ENCODE measurements around the gene DCUN1D4. TPM values are rescaled to one million over a fixed set of nuclear protein-coding genes. Genes with fewer than 3 reads are reported as not detected.

Gene DCUN1D4
- total and polyA plus RNA-seq, 2 donors from 2014 or later = 17.0 to 50.7 TPM

DNA sequence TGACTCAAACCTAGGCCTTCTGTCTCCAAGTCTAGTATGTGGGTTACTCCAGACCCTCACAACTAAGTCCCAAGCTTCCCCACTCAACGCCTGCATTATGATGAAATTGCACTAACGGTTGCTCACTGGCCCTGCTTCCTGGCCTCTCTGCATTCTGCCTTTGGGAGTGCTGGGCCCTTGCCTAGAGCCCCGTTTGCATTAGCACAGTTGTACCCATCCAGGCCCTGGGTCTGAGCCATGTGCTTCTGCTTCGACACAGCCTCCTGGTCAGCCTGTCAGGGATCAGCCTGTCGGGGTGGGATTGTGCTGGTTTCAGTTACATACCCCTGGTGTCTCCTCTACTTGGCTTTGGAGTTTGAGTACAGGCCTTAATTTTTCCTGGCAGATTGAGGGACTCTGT is 58.4 kb downstream of the DCUN1D4 start:
- TF ChIP-seq, protein P1, sequence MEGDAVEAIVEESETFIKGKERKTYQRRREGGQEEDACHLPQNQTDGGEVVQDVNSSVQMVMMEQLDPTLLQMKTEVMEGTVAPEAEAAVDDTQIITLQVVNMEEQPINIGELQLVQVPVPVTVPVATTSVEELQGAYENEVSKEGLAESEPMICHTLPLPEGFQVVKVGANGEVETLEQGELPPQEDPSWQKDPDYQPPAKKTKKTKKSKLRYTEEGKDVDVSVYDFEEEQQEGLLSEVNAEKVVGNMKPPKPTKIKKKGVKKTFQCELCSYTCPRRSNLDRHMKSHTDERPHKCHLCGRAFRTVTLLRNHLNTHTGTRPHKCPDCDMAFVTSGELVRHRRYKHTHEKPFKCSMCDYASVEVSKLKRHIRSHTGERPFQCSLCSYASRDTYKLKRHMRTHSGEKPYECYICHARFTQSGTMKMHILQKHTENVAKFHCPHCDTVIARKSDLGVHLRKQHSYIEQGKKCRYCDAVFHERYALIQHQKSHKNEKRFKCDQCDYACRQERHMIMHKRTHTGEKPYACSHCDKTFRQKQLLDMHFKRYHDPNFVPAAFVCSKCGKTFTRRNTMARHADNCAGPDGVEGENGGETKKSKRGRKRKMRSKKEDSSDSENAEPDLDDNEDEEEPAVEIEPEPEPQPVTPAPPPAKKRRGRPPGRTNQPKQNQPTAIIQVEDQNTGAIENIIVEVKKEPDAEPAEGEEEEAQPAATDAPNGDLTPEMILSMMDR (IDR thresholded peaks at IDR 0.05; ENCODE audit: borderline replicate concordance, extremely low read depth, insufficient read depth) = no peak
- Histone ChIP-seq H3K9me3 (ENCODE audit: control insufficient read depth in 2 of 3, insufficient read depth in 1 of 3, low read length in 3 of 3) (no peaks in the 10 kb centered on the region), H3K4me1 (ENCODE audit: control insufficient read depth in 2 of 3, insufficient read depth in 2 of 3, low read depth in 1 of 3, low read length in 3 of 3) (peaks cover 0 to 6% (median 0%) of the 10 kb centered on the region in 3 donors), H3K27me3 (ENCODE audit: control insufficient read depth, insufficient read depth, low read length) (no peaks in the 10 kb centered on the region), H3K4me3 (ENCODE audit: low read length in 3 of 3) (no peak overlapping the region), H3K36me3 (ENCODE audit: control insufficient read depth in 2 of 3, insufficient read depth in 3 of 3, low read length in 3 of 3) (peaks cover 0 to 13% (median 4%) of the 10 kb centered on the region in 3 donors), H3K9ac (ENCODE audit: low read length in 3 of 3) (no peak overlapping the region), H3K27ac (ENCODE audit: low read depth in 2 of 2, low read length in 2 of 2) (no peak overlapping the region)
- DNase-seq = no peak
- no peak for FAIRE-seq
- intact Hi-C loops (cut with DNase I) = no loop called here

DNA sequence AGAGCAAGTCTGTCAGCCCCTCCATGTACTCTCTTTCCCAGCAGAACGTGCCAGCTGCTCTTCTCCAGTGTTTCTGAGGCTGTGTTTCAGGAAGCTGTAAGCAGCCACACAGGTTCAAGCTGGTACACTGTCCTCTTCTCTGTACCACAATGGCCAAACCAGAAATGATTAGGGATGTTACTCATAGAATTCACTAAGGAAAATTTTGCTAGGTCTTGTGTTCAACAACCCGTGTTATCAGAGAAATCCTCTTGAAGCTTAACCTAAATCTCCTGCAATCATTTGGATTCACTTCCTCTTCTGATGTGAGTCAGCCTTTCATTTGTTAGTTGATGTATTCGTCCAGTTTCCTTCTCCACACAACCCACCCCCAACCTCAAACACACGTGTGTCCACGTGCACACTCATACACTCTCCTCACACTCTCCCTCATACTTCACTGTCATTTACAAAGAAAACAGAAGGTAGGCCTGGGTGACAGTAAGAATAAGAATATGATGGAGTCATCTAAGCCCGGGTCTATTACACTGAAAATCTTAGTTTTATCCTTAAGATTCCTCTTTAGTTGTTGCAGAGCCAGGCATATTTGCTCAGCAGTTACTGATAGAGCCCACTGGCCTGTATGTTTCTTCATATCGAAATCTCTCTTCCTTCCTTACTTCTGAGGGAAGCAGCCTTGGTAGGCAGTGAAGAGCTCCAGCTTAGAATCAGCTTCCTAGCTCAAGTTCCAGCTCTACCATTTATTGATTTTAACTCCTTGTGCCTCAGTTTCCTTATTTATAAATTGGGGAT is 63.4 kb downstream of the DCUN1D4 start:
- FAIRE-seq (no peak), DNase-seq (no peak)
- Histone ChIP-seq H3K27ac (ENCODE audit: low read depth in 2 of 2, low read length in 2 of 2) (no peak overlapping the region), H3K4me3 (ENCODE audit: low read length in 3 of 3) (no peak overlapping the region), H3K4me1 (ENCODE audit: control insufficient read depth in 2 of 3, insufficient read depth in 2 of 3, low read depth in 1 of 3, low read length in 3 of 3) (peaks cover 0 to 14% (median 5%) of the 10 kb centered on the region in 3 donors), H3K9ac (ENCODE audit: low read length in 3 of 3) (no peak overlapping the region), H3K36me3 (ENCODE audit: control insufficient read depth in 2 of 3, insufficient read depth in 3 of 3, low read length in 3 of 3) (peaks cover 5 to 17% (median 14%) of the 10 kb centered on the region in 3 donors), H3K27me3 (ENCODE audit: control insufficient read depth, insufficient read depth, low read length) (no peaks in the 10 kb centered on the region), H3K9me3 (ENCODE audit: control insufficient read depth in 2 of 3, insufficient read depth in 1 of 3, low read length in 3 of 3) (no peaks in the 10 kb centered on the region)
- intact Hi-C loops (cut with DNase I) = no loop called here
- TF ChIP-seq, protein P1 (IDR thresholded peaks at IDR 0.05; ENCODE audit: borderline replicate concordance, extremely low read depth, insufficient read depth) = no peak

DNA sequence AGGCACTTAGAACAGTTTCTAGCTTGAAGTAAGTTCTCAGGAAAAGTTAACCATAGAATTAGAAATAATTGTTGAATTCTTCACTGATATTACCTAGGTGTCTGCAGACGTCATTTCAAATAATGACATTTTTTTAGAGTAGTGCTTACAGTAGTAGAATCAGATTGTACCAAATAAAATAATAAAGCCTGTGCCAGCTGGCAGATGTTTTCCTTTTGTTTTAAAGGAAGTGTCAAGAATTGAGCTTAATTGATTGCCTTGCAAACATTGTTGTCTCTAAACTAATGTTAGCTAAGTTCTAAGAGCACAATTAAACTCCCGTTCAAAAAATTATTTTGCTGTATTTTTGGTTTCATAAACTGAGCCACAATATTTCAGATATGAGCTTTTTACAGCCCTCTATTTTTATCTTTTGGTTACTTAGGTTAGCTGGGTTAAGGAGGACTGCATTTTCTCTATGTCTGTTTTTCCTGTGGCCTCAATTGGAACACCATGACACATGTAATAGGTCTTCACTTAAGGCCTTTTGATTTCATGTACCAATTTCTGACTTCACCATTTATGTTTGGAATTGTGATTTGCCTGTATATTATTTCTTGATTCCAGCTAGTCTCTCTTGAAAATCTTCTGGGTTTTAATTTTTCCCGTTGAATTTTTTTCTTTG is 64.2 kb downstream of the DCUN1D4 start:
- Histone ChIP-seq H3K4me1 (ENCODE audit: control insufficient read depth in 2 of 3, insufficient read depth in 2 of 3, low read depth in 1 of 3, low read length in 3 of 3) (peaks cover 0 to 14% (median 5%) of the 10 kb centered on the region in 3 donors), H3K36me3 (ENCODE audit: control insufficient read depth in 2 of 3, insufficient read depth in 3 of 3, low read length in 3 of 3) (peaks cover 5 to 21% (median 13%) of the 10 kb centered on the region in 3 donors), H3K9ac (ENCODE audit: low read length in 3 of 3) (no peak overlapping the region), H3K27ac (ENCODE audit: low read depth in 2 of 2, low read length in 2 of 2) (no peak overlapping the region), H3K27me3 (ENCODE audit: control insufficient read depth, insufficient read depth, low read length) (no peaks in the 10 kb centered on the region), H3K4me3 (ENCODE audit: low read length in 3 of 3) (no peak overlapping the region), H3K9me3 (ENCODE audit: control insufficient read depth in 2 of 3, insufficient read depth in 1 of 3, low read length in 3 of 3) (no peaks in the 10 kb centered on the region)
- TF ChIP-seq, protein P1 (IDR thresholded peaks at IDR 0.05; ENCODE audit: borderline replicate concordance, extremely low read depth, insufficient read depth) = no peak
- intact Hi-C loops (cut with DNase I) = no loop called here
- FAIRE-seq (no peak), DNase-seq (peak in 1 of 5 donors; percentile 41)
